SJCRH30 (cell line): ENCODE results near the gene ANKEF1. TPM values are rescaled to one million over a fixed set of nuclear protein-coding genes. Genes with fewer than 3 reads are reported as not detected.

Experiments used
- DNase-seq, 2 experiments: peaks; one replicate each; pipeline ENCODE4 v3.0.0-alpha.2; 2015 to 2020
- H3K27ac ChIP-seq: fragments of 250-450 bp; sonication (Bioruptor Pico); 2 replicates; pipeline ENCODE4 v1.5.1; 2020; ENCODE audit warnings: mild to moderate bottlenecking, moderate library complexity
- H3K27me3 ChIP-seq: fragments of 250-450 bp; sonication (Bioruptor Pico); 2 replicates; pipeline ENCODE4 v1.5.1; 2020; ENCODE audit warnings: mild to moderate bottlenecking, moderate library complexity
- H3K36me3 ChIP-seq: fragments of 250-450 bp; sonication (Bioruptor Pico); 2 replicates; pipeline ENCODE4 v1.5.1; 2020; ENCODE audit warnings: mild to moderate bottlenecking, moderate library complexity
- H3K4me1 ChIP-seq: fragments of 250-450 bp; sonication (Bioruptor Pico); 2 replicates; pipeline ENCODE4 v1.5.1; 2020; ENCODE audit warnings: mild to moderate bottlenecking, moderate library complexity
- H3K4me3 ChIP-seq: fragments of 250-450 bp; sonication (Bioruptor Pico); 2 replicates; pipeline ENCODE4 v1.5.1; 2020; ENCODE audit warnings: mild to moderate bottlenecking, moderate library complexity
- H3K9me3 ChIP-seq: fragments of 250-450 bp; sonication (Bioruptor Pico); replicated peaks from 2 replicates; pipeline ENCODE4 v1.5.1; 2020; ENCODE audit warnings: mild to moderate bottlenecking, moderate library complexity
- total RNA-seq: library from RNA; depleted of rRNA; stranded (reverse); fragments of >200 nt; shearing (Covaris generic); gene quantifications from 2 replicates; pipeline ENCODE4 v1.2.3, GENCODE V29; 2014; rRNA removed

ANKEF1 gene
- total RNA-seq = not detected in 2 replicates

GRCh38 chr20:10034717-10035571, at the start of gene ANKEF1:
ANKEF1 (plus strand) TSS chr20:10034987; CDS start chr20:10038302, 3,315 bp downstream.
- no peak for DNase-seq
- no peak within 1 kb of the TSS for H3K27ac ChIP-seq
- H3K4me3 ChIP-seq = no peak within 1 kb of the TSS
- H3K36me3 ChIP-seq = no peaks in the 10 kb centered on the region
- no peaks in the 10 kb centered on the region for H3K4me1 ChIP-seq
- no peaks in the 10 kb centered on the region for H3K9me3 ChIP-seq
- H3K27me3 ChIP-seq = peaks cover 5% of the 10 kb centered on the region; the same call in 1 of the 2 replicates

- H3K27ac ChIP-seq = no peak overlapping the region
- no peaks in the 10 kb centered on the region for H3K36me3 ChIP-seq
- no peaks in the 10 kb centered on the region for H3K9me3 ChIP-seq
- H3K27me3 ChIP-seq = no peaks in the 10 kb centered on the region
- H3K4me1 ChIP-seq = no peaks in the 10 kb centered on the region
- DNase-seq = no peak
- no peak overlapping the region for H3K4me3 ChIP-seq
Measured at GRCh38 chr20:9985281-9985680, 49.5 kb upstream of the ANKEF1 start.

- Histone ChIP-seq H3K36me3 (no peaks in the 10 kb centered on the region), H3K27me3 (no peaks in the 10 kb centered on the region), H3K27ac (no peak overlapping the region), H3K4me3 (no peak overlapping the region), H3K9me3 (no peaks in the 10 kb centered on the region), H3K4me1 (no peaks in the 10 kb centered on the region)
- no peak for DNase-seq
Measured at GRCh38 chr20:9985773-9986172, 49.0 kb upstream of the ANKEF1 start.

GRCh38 chr20:9989066-9989724, 45.6 kb upstream of the ANKEF1 start:
- Histone ChIP-seq H3K36me3 (no peaks in the 10 kb centered on the region), H3K27ac (no peak overlapping the region), H3K4me3 (no peak overlapping the region), H3K4me1 (no peaks in the 10 kb centered on the region), H3K27me3 (no peaks in the 10 kb centered on the region), H3K9me3 (no peaks in the 10 kb centered on the region)
- DNase-seq = no peak

GRCh38 chr20:9993137-9993536, 41.6 kb upstream of the ANKEF1 start:
- Histone ChIP-seq H3K36me3 (no peaks in the 10 kb centered on the region), H3K9me3 (no peaks in the 10 kb centered on the region), H3K27ac (no peak overlapping the region), H3K4me1 (no peaks in the 10 kb centered on the region), H3K4me3 (no peak overlapping the region), H3K27me3 (no peaks in the 10 kb centered on the region)
- DNase-seq = no peak

- Histone ChIP-seq H3K36me3 (no peaks in the 10 kb centered on the region), H3K9me3 (no peaks in the 10 kb centered on the region), H3K4me1 (no peaks in the 10 kb centered on the region), H3K27me3 (no peaks in the 10 kb centered on the region), H3K4me3 (no peak overlapping the region), H3K27ac (no peak overlapping the region)
- no peak for DNase-seq
Measured at GRCh38 chr20:9994676-9995075, 40.1 kb upstream of the ANKEF1 start.

- no peaks in the 10 kb centered on the region for H3K4me1 ChIP-seq
- H3K36me3 ChIP-seq = no peaks in the 10 kb centered on the region
- no peak for DNase-seq
- H3K4me3 ChIP-seq = no peak overlapping the region
- H3K27me3 ChIP-seq = no peaks in the 10 kb centered on the region
- H3K27ac ChIP-seq = no peak overlapping the region
- no peaks in the 10 kb centered on the region for H3K9me3 ChIP-seq
Measured at GRCh38 chr20:9995510-9996272, 39.1 kb upstream of the ANKEF1 start.

GRCh38 chr20:9996944-9997343, 37.8 kb upstream of the ANKEF1 start:
- Histone ChIP-seq H3K27me3 (no peaks in the 10 kb centered on the region), H3K4me1 (no peaks in the 10 kb centered on the region), H3K4me3 (no peak overlapping the region), H3K27ac (no peak overlapping the region), H3K36me3 (no peaks in the 10 kb centered on the region), H3K9me3 (no peaks in the 10 kb centered on the region)
- no peak for DNase-seq

- Histone ChIP-seq H3K36me3 (no peaks in the 10 kb centered on the region), H3K9me3 (no peaks in the 10 kb centered on the region), H3K4me3 (no peak overlapping the region), H3K4me1 (no peaks in the 10 kb centered on the region), H3K27ac (no peak overlapping the region), H3K27me3 (0 out of 2 replicates have a peak, but pooled peaks cover 3% of the 10 kb centered on the region)
- no peak for DNase-seq
Measured at GRCh38 chr20:9999645-10000044, 35.1 kb upstream of the ANKEF1 start.

GRCh38 chr20:10002866-10003265, 31.9 kb upstream of the ANKEF1 start:
- H3K9me3 ChIP-seq = no peaks in the 10 kb centered on the region
- no peaks in the 10 kb centered on the region for H3K36me3 ChIP-seq
- H3K27me3 ChIP-seq = 0 out of 2 replicates have a peak, but pooled peaks cover 6% of the 10 kb centered on the region
- H3K27ac ChIP-seq = no peak overlapping the region
- H3K4me1 ChIP-seq = no peaks in the 10 kb centered on the region
- no peak overlapping the region for H3K4me3 ChIP-seq
- no peak for DNase-seq

GRCh38 chr20:10004900-10005299, 29.9 kb upstream of the ANKEF1 start:
- H3K27me3 ChIP-seq = 0 out of 2 replicates have a peak, but pooled peaks cover 6% of the 10 kb centered on the region
- no peaks in the 10 kb centered on the region for H3K9me3 ChIP-seq
- no peak overlapping the region for H3K4me3 ChIP-seq
- H3K27ac ChIP-seq = no peak overlapping the region
- H3K4me1 ChIP-seq = no peaks in the 10 kb centered on the region
- no peak for DNase-seq
- H3K36me3 ChIP-seq = no peaks in the 10 kb centered on the region

- Histone ChIP-seq H3K9me3 (no peaks in the 10 kb centered on the region), H3K27ac (no peak overlapping the region), H3K4me1 (no peaks in the 10 kb centered on the region), H3K4me3 (no peak overlapping the region), H3K27me3 (0 out of 2 replicates have a peak, but pooled peaks cover 6% of the 10 kb centered on the region), H3K36me3 (no peaks in the 10 kb centered on the region)
- no peak for DNase-seq
Measured at GRCh38 chr20:10005885-10006284, 28.9 kb upstream of the ANKEF1 start.

- H3K9me3 ChIP-seq = no peaks in the 10 kb centered on the region
- no peaks in the 10 kb centered on the region for H3K4me1 ChIP-seq
- no peak overlapping the region for H3K27ac ChIP-seq
- no peaks in the 10 kb centered on the region for H3K36me3 ChIP-seq
- peaks cover 6% of the 10 kb centered on the region; the same call in 1 of the 2 replicates for H3K27me3 ChIP-seq
- DNase-seq = no peak
- no peak overlapping the region for H3K4me3 ChIP-seq
Measured at GRCh38 chr20:10006447-10007090, 28.2 kb upstream of the ANKEF1 start.

GRCh38 chr20:10007158-10007557, 27.6 kb upstream of the ANKEF1 start:
- H3K27ac ChIP-seq = no peak overlapping the region
- H3K4me1 ChIP-seq = no peaks in the 10 kb centered on the region
- peaks cover 6% of the 10 kb centered on the region; the same call in 1 of the 2 replicates for H3K27me3 ChIP-seq
- H3K9me3 ChIP-seq = no peaks in the 10 kb centered on the region
- H3K4me3 ChIP-seq = no peak overlapping the region
- no peak for DNase-seq
- no peaks in the 10 kb centered on the region for H3K36me3 ChIP-seq
